ENCODE results near the gene BNIPL. TPM values are rescaled to one million over a fixed set of nuclear protein-coding genes. Genes with fewer than 3 reads are reported as not detected.

BNIPL gene
- total and polyA plus RNA-seq, 2 of the 13 experiments (the other 11 are each of a cell fraction or from before 2014, with no cell fraction given), result 0.40 to 1.1 TPM

GRCh38 chr1:151008244-151009205 lies 27.9 kb upstream of the BNIPL start, which contains the start of gene PRUNE1 (continued):
- no peak for TF ChIP-seq ZNF260 (CRISPR knock-in tag; IDR thresholded peaks at IDR 0.05; ENCODE audit: borderline replicate concordance, low read depth)
- TF ChIP-seq DNMT1 (CRISPR knock-in tag; IDR thresholded peaks at IDR 0.05), result peak; percentile 39; the same call in 1 of the 2 replicates
- no peak; the same call in 1 of the 2 replicates for TF ChIP-seq PAX8 (CRISPR knock-in tag; IDR thresholded peaks at IDR 0.05; ENCODE audit: borderline replicate concordance)
- TF ChIP-seq GPBP1L1 (CRISPR knock-in tag; IDR thresholded peaks at IDR 0.05), result no peak
- peak; percentile 90 for TF ChIP-seq ZNF687 (CRISPR knock-in tag; IDR thresholded peaks at IDR 0.05)
- peak; percentile 30; the same call in 1 of the 2 replicates for TF ChIP-seq GATAD1 (CRISPR knock-in tag; IDR thresholded peaks at IDR 0.05)
- TF ChIP-seq ZNF572 (CRISPR knock-in tag; IDR thresholded peaks at IDR 0.05), result no peak
- TF ChIP-seq IKZF4 (CRISPR knock-in tag; IDR thresholded peaks at IDR 0.05; ENCODE audit: borderline replicate concordance, low read depth, not compliant biosample characterization), result peak; percentile 33
- TF ChIP-seq NR3C1 (CRISPR knock-in tag; IDR thresholded peaks at IDR 0.05), result no peak
- no peak for TF ChIP-seq SIX1 (CRISPR knock-in tag; IDR thresholded peaks at IDR 0.05; ENCODE audit: borderline replicate concordance)
- no peak for TF ChIP-seq ZNF660 (CRISPR knock-in tag; IDR thresholded peaks at IDR 0.05; ENCODE audit: borderline replicate concordance, low read depth)
- no peak for TF ChIP-seq MXD1 (CRISPR knock-in tag; IDR thresholded peaks at IDR 0.05)
- no peak; the same call in 1 of the 2 replicates for TF ChIP-seq ZNF136 (CRISPR knock-in tag; IDR thresholded peaks at IDR 0.05; ENCODE audit: low read depth)
- no peak for TF ChIP-seq KLF15 (CRISPR knock-in tag; IDR thresholded peaks at IDR 0.05; ENCODE audit: borderline replicate concordance)
- no peak for TF ChIP-seq TEAD3 (CRISPR knock-in tag; optimal IDR thresholded peaks at IDR 0.05; ENCODE audit: borderline replicate concordance)
- TF ChIP-seq RAD21 (CRISPR knock-in tag; IDR thresholded peaks at IDR 0.05), result 0 out of 2 replicates have a peak, but pooled peaks have one; percentile 4
- peak; percentile 46 for TF ChIP-seq ZNF501 (CRISPR knock-in tag; IDR thresholded peaks at IDR 0.05)
- TF ChIP-seq REPIN1 (CRISPR knock-in tag; IDR thresholded peaks at IDR 0.05; ENCODE audit: borderline replicate concordance, low read depth), result peak; percentile 78
- TF ChIP-seq ISX (CRISPR knock-in tag; conservative IDR thresholded peaks at IDR 0.05), result 0 out of 2 replicates have a peak, but pooled peaks have one; percentile 15
- TF ChIP-seq SUZ12 (IDR thresholded peaks at IDR 0.05; ENCODE audit: low read depth, low read length), result peak; percentile 37; the same call in 1 of the 2 replicates
